GM08714 (cell line): Measurements from ENCODE around the gene BSDC1.
A peak's percentile ranks its signal among the peaks of the same experiment; 100 is the strongest.
"Not testable (repeated sequence)": the region's sequence is repeated elsewhere in the genome, so short reads cannot be mapped to it uniquely, and the experiment has no call there.

ENCODE experiments used
- H3K4me3 ChIP-seq: fragments of 200-500 bp; sonication (Bioruptor generic); 2 replicates; pipeline ENCODE4 v1.5.1; 2014; ENCODE audit warnings: mild to moderate bottlenecking, low read length, inconsistent platforms
- ZNF274 ChIP-seq: IDR thresholded peaks from 2 replicates; pipeline ENCODE4 v1.6.1; 2012; ENCODE audit warnings: mild to moderate bottlenecking, low read depth, low read length

Gene BSDC1

DNA sequence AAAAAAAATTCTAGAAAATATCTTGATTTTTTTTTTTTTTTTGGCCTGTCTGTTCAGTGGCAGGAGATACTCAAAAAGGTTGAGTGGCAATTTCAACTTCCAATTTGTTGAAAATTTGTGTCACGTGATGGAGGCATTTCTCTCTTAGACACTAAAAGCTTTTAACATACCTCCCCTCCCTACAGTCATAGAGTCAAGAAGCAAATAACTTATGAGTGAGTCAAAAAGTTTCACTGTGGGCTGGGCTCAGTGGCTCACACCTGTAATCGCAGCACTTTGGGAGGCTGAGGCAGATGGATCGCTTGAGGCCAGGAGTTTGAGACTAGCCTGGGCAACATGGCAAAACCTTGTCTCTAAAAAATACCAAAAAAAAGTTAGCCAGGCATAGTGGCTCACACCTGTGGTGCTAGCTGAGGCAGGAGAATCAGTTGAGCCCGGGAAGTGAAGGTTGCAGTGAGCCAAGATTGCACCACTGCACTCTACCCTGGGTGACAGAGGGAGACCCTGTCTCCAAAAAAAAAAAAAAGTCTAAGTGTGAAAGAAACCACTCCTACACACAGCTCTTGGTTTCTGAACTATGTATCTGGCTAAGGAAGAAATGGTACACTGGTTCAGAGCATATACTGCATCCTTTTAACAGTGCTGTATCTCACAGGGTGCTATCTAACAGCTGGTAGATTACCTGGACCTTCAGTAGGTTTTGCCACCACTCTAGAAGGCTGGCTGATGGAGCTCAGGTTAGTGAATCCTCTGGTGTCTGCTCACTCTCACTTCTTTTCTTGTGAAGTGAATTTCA is 11.6 kb upstream of the BSDC1 start:
- no peak for TF ChIP-seq ZNF274
- H3K4me3 ChIP-seq, result no peak overlapping the region

DNA sequence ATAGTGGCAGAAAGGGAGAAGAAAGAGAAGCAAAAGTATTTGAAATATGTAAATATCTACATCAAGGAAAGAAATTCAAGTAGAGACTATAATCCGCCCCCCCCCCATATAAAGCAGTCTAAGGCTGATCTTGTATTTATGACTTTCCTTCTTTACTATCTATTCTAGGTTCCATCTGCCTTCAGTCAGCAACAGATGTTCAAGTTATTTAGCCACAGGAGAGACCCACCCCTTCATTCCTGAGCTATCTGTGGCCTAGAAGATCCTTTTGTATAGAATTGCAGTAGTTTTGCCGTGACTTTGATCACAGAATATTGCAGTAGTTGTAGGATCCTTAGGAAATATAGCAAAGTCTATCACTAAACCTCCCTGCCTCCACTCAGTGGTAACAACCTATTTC is 10.7 kb upstream of the BSDC1 start:
- no peak for TF ChIP-seq ZNF274

DNA sequence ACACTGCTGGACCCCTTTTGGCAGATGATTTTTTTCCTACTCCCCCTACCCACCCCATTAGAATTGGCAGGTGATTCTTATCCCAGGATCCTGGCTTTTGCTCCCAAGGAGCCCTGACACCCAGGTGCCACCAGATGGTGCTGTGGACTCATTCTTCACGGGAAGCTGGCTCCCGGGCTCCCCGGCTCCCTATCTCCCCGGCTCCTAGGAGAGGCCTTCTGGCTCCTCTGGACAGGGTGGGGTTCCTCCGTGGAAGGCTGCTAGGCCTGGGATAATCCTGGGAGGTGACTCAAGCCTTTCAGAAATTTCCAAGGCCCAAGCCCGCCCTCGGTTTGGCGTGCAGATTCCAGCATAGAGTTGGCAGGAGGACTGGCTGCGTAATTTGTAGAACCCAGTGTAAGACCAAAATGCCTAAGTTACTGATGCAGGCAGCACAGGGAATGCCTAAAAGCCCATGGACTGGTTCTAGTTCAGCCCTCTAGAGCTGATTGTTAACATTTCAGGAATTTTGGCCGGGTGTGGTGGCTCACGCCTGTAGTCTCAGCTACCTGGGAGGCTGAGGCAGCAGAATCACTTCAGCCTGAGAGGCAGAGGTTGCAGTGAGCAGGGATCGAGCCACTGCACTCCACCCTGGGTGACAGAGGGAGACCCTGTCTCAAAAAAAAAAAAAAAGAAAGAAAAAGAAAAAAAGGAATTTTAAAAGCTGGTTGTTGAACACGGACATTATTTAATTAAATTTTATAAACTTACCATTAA is 6.8 kb upstream of the BSDC1 start:
- no peak overlapping the region for H3K4me3 ChIP-seq
- no peak for TF ChIP-seq ZNF274

More for the DNA sequence above, 10.7 kb upstream of the BSDC1 start:
- H3K4me3 ChIP-seq, result no peak overlapping the region

DNA sequence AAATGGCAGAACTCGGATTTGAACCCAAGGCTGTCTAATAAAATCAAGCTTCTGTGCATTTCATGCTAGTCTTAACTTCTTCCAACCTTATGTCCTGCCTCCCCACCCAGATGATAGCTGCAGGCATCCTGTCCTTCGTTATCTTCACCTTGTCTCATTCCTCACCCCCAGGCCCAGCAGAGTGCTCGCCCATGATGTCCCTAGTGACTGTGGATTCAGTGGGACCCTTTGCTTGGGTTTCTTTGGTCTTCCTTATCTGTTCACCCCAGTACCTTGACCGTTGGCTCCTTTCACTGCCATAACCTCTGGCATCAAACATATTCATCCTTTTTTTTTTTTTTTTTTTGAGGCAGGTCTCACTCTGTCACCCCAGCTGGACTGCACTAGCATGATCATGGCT is 5.6 kb upstream of the BSDC1 start:
- H3K4me3 ChIP-seq, result no peak overlapping the region

DNA sequence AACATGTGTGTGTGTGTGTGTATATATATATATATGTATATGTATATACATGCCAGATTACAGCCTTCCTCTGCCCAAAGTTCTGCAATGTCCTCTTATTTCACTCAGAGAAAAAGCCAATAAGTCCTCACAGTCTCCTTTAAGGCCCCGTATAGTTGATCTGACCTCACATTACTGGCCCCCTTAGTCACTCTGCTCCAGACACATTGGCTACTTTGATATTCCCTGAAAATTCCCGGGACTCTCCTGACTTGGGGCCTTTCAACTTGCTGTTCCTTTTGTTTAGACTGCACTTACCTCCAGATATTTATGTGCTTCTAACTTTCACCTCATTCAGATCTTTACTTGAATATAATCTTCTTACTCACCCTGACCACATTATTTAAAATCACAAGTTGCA is 4.2 kb upstream of the BSDC1 start:
- no peak overlapping the region for H3K4me3 ChIP-seq
- TF ChIP-seq ZNF274, result no peak

More for the DNA sequence above, 5.6 kb upstream of the BSDC1 start:
- TF ChIP-seq ZNF274, result no peak

DNA sequence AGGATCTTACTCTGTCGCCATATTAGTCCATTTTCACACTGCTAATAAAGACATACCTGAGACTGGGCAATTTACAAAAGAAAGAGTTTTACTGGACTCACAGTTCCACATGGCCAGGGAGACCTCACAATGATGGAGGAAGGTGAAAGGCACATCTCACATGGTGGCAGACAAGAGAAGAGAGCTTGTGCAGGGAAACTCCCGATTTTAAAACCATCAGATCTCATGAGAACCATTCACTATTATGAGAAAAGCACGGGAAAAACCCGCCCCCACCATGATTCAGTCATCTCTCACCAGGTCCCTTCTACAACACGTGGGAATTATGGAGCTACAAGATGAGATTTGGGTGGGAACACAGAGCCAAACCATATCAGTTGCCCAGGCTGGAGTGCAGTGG is 2.3 kb upstream of the BSDC1 start:
- not testable (repeated sequence) for H3K4me3 ChIP-seq

DNA sequence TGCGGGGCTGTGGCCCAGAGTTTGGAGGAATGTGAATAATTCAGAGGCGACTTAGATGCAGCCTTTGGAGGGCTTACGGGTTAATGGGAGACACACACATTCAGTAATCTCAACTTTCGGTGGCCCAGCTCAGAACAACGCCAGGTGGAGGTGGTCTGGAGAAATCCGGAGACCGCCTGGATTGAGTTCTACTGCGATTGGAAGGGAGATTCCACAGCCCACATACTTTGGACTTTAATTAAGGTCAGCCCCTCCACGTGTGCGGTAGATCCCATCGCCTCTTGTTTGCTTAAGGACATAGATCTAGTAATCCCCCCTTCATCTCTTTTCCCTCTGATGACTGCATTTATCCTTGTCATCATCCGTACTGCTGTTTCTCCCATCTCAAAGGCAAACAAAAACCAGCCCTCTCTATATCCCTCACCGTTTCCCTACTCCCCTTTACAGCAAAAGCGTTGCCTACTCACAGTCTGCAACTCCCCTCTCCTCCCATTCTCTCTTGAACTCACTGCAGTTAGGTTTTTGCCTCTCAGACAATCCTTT is 720 bp upstream of the BSDC1 start:
- peak overlapping the region; percentile 70 for H3K4me3 ChIP-seq
- no peak for TF ChIP-seq ZNF274

DNA sequence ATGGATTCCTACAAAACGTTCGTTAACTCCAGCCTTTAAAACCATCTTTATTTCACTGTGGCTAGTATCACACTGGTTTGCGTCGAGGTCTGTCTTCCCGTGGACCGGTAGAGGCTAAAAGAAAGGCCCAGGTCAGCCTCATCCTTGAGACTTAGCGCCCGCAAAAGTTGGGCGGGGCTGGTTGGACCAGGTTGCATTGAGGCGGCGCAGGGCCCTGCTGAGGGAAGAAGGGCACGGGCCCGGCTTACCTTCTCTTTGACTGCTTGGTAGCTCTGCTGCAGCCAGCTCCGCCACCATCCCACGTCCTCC is 455 bp downstream of the BSDC1 start:
- H3K4me3 ChIP-seq, result peak overlapping the region; percentile 72
- TF ChIP-seq ZNF274, result no peak

DNA sequence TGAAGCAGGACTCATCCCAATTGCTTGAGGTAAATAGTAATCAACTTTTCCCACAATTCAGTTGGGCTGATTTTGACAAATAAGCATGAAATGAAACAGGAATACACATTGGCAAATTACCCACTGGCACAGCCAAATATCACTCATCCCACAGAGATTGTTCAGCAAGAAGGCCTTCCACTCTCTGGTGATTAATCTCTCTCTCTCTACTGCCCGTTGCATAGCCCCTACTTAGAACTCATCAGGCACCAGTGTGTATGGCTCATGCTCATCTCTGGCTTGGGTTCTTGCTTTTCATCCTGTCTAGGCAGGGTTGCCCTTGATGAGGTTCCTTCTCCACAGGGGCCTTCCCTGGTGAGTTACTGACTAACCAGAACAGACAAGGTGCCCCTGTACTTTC is 1.1 kb downstream of the BSDC1 start:
- peak overlapping the region; percentile 72 for H3K4me3 ChIP-seq
- TF ChIP-seq ZNF274, result no peak

DNA sequence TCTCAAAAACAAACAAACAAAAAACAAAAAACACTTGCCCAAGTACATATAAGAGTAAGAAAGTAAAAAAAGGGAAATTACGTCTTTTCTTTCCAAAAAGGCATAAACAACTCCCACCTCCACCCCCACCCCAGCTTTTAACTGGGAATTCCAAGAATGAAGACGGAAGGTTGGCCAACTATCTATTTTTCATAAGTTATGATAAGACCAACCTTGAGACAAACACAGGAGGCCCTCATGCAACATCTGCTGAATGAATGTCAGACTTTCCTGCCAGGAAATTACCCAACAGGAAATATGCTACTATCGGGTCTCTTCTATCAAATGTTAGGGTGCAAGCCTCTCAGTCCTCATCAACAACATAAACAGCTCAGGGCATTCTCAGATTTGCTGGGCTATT is 1.9 kb downstream of the BSDC1 start:
- no peak overlapping the region for H3K4me3 ChIP-seq
- no peak for TF ChIP-seq ZNF274

DNA sequence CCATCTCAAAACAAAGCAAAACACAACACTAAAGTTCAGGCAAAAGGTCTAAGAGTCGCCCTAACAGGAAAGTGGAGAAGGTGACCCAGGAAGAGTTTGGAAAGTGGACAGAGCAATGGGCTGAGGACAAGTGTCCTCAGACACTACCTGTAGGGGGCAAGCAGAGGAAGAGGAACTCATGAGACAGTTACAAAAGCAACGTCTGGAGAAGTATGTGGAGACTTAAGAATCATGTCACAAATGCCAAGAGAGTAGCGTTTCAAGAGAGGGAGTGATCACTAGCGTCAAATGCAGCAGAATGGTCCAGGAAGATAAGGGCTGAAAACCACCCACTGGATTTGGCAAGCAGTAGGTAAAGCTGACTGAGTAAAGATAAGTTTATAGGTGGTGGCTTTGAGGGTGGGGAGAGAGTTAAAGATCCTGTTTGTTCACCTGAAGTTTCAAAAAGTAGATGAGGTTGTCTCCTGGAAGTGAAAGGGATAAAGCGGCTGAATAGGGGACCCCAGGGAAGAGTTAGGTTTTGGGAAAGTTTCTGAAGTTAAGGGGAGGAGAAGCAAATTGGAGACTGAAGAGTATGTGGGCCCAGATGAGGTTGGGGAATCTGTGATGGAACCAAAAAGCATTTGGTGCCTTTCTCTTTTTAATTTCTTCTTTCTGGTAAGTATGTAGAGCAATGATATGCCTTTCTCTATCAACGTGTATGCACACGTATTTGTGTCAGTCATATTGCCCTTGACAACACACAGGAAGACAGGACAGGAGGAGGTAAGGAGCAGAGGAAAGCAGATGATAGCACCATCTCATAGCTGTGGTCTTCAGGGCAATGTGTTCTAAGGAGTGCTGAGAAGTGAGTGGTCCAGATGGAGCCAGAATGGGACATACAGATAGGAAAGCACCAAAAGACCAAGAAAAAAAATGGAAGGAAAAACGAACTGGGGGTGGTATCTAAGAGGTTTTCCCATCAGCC is 3.1 kb downstream of the BSDC1 start:
- no peak overlapping the region for H3K4me3 ChIP-seq
- no peak for TF ChIP-seq ZNF274

DNA sequence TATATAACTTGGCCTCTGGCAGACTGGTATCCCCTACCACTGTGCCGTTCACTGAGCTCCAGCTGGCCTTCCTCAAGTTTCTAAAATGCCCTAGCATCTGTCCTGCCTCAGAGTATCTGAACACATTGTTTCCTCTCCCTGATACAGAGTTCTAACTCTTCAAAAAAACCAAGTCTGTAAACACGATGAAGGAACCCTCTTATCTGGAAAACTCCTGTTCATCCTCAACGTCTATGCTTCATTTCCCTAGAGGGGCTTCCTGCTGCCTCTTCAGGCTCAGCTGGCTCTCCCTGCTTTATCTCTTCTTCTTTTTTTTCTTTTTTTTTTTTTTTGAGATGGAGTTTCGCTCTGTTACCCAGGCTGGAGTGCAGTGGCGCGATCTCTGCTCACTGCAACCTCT is 5.6 kb downstream of the BSDC1 start:
- no peak overlapping the region for H3K4me3 ChIP-seq
- TF ChIP-seq ZNF274, result no peak

DNA sequence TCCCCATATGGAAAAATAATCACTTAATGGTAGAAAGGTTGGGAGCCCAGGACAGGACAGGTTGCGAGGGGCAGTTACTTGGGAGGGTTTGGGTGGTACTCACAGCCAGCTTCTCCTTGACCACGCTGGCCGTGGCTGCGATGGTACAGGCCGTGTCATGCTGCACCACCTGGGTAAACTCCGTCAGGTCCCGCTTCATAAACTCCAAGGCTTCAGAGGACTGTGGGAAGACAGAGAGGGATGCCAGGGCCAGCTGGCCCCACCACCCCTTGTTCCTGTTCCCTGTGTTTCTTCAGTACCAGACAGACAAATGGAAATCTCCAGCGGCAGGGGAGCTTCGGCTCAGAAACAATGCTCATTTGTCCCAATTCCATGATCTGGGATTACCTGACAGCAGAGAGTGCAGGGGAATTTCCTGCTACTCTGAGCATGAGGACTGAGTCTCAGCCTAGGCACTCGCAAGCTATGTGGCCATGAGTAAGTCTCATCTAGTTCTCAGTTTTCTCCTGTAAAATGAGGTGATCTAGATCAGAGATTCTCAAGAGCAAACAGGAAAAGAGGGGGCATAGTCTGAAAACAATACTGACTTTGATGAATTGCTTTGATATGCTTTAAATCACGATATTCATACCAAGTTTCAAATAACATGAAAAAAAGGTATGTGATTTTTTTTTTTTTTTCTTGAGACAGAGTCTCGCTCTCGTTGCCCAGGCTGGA is 7.4 kb downstream of the BSDC1 start:
- no peak overlapping the region for H3K4me3 ChIP-seq
- TF ChIP-seq ZNF274, result no peak

DNA sequence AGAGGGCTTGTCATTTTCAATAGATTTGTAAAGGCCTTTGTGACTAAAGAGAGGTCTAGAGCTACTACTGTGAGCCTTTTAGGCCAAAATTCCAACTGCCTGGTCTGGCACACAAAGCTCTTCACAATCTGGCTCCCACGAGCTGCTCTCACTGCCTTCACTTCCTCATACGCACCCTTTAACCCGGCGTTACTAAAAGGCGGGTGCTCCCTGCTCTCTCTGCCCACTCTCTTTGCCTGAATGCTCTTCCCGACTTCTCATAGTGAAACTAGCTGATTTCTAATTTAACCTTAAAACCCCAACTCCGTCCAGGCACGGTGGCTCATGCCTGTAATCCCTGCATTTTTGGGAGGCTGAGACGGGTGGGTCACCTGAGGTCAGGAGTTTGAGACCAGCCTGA is 14.2 kb downstream of the BSDC1 start:
- no peak overlapping the region for H3K4me3 ChIP-seq
- TF ChIP-seq ZNF274, result no peak
